ENCODE data around the gene RAB17.

The RAB17 gene

DNA sequence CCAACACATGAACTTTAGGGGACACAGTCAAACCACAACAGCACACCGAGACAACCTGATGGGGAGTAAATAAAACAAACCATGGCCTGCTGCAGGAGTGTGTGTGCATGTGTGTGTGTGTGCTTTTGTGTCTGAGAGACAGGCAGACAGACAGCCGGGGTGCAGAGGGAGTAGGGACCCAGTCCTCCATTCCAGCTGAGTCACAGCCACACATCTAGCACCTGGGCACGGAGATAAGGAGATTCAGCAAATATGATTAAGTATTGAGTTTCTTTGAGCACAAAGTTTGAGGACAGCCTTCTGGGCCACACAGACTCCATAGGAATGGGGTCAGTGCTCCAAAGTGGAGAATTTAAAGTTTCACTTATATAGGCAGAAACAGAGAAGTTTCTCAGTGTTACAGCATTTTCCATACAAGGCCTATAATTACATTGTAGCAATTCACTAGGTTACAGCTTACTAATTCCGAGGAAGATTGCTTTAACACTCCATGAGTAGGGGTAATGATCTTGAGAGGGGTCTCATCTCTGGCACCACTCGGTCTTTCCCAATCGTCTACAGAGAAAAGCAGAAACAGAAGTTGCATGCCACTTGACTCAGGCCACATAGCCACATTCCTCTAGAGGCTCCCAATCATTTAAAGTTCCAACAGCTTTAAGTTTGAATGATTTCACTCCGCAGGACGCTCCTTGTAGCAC is 55.0 kb downstream of the RAB17 start:
- no peak for DNase-seq

DNA sequence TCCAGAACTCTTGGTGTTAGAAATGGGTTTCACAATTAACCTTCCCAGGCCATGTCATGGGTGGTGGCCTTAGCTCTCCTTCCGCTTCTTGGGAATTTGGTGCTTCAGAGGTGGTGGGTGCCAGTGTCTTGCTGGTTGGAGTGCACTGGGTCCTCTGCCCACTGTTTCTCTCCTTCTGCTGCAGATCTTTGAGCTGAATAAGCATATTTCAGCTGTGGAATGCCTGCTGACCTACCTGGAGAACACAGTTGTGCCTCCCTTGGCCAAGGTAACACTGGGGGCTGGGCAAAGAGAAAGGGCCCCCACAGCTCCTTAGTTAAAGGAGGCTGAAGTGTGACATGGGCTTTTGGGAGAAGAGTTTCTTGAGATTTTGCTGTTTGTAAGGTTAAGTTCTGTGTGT is 56.2 kb downstream of the RAB17 start:
- DNase-seq, result no peak

DNA sequence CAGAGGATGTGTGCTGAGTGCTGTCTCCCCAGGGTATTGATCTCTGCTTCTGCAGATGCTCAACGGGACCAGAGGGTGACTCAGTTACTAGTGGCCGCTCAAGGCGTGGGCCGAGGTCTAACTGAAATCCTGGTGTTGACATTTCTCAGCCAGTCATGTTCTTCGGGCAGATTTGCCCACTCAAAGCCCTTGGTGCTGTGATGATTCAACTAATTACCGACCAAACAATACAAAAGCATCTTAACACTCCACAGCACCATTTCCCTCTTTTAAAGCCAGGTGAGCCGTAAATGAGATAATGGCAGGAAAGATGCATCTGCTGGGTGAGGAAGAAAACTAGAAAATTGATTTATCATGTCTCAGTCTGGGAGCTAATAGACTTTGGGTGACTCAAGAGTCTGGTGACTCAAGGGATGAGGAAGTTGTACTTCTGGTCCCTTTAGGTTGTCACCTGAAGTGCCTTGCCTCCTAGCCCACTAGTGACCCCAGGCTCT is 56.8 kb downstream of the RAB17 start:
- no peak for DNase-seq

DNA sequence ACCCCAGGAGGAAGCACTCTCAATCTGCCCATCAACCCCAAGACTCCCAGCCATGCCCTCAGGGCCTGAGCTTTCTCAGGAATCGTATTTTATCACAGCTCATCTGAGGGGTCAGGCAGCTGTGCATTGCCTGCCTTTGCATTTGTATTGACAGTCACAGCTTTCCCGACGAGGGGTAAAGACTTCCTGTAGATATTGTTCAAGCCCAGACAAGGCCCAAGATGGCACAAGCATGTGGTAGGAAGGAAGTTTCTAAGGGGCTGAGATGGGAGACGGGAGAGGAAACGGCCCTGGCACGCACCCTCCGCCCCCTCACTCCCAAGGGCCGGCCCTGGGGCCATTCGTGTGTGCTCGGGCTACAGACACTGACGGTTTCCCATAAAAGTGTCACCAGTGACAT is 58.4 kb downstream of the RAB17 start:
- no peak for DNase-seq

DNA sequence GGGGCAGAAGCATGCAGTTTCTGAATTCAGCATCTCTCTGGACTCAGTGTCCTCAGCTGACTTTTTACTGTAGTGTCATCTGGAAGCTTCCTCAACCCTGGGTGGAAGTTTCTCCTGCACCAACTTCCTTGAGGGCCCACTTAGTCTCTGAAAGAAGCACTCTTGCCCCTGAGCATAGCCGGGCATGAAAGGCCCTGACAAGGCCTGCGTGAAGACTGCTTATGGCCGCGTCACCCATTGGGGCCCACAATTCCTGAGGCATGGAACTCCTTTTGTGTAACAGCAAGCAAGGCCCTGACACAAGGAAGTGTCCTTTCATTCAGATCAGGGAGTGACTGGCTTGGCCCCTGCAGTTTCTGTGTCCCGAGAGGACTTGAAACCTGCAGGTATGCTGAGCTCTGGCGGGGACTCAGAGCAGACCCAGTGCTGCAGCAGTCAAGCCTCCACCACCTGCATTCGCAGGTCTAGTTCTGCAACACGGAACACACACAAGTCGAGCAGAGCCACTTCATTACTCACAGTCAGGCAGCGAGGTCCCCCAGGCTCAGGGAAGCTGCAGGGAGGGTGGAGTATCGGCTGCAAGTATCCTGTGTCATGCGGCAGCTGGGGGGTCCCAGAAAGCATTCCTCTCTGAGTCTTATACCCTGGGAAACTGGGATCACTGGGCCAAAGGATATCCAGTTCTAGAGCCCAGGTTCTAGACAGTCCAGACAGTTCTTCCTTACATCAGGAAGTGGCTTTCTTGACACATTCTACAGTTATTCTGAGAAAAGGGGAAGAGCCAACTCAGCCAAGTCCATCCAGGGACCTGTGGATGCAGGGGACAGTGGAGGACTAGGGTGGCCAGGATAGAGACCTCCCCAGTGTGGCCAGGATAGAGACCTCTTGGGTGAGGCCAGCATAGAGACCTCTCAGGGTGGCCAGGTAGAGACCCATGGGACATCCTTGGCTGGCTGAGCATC is 59.8 kb downstream of the RAB17 start:
- no peak for DNase-seq

DNA sequence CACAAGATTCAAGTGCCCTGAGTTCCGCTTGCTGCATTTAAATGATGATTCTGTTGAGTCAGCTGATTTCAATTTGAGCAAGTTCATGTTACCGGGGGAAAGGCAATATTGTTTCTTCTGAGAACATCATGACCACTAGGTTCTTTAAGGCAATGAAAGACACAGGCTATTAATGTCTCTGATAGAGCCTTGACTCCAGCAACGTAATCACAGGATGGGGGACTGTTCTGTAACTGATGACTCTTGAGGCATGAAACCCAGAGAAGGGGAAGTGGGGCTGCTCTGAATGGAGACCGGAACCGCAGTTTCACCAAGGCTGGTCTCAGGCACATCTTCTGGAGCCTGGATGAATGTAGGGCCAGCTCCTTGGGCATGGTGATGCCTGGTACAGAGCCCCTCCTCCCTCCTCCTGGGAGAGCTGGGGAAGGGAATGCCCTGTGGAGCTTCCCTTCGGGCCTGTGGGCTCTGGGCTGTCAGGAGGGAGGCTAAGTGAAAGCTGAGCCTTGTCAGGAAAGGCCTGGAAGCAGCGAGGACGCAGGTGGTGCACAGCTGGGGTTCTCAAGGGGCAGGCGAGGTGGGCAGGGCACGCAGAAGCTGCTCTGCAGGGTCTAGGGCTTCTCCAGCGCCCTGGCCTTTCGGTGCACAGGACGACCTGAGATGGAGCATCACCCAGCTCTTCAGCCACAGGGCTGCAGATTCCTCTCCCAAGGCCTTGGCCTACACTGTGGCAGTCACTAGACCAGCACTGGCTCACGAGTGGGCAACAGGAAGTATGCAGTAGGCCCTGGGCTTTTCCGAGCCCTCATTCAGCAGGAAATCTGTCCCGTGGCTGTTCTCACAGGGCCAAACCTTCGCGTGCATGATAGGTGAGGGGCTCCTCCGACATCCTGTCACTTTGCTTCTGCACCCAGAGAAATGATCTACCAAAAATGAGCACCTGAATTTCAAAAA is 60.8 kb downstream of the RAB17 start:
- DNase-seq, result no peak

DNA sequence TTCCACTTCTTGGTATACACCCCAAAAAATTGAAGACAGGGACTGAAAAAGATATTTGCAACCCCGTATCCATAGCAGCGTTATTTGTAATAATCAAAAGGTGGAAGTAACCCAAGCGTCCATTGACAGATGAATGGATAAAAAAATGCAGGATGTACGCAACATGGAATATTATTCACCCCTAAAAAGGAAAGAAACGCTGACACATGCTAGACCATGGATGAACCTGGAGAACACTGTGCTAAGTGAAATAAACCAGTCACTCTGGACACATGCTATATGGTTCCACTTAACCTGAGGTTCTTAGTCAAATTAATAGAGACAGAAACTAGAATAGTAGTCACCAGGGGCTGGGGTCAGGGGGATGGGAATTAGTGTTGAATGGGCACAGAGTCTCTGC is 62.8 kb downstream of the RAB17 start:
- DNase-seq, result no peak

DNA sequence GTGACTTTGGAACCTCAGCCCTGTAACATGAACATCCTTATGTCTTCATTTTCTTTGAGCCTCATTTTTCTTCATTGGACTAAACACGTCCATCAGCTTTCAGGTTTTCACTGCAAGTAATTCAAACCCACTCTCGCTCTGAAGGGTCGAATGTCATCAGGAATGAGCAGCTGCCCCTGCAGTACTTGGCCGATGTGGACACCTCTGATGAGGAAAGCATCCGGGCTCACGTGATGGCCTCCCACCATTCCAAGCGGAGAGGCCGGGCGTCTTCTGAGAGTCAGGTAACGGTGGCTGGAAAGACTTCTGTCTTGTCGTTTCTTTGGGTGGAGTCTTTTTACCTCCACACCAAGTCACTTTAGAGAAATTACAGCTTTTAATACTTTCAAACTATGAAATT is 63.3 kb downstream of the RAB17 start:
- no peak for DNase-seq

DNA sequence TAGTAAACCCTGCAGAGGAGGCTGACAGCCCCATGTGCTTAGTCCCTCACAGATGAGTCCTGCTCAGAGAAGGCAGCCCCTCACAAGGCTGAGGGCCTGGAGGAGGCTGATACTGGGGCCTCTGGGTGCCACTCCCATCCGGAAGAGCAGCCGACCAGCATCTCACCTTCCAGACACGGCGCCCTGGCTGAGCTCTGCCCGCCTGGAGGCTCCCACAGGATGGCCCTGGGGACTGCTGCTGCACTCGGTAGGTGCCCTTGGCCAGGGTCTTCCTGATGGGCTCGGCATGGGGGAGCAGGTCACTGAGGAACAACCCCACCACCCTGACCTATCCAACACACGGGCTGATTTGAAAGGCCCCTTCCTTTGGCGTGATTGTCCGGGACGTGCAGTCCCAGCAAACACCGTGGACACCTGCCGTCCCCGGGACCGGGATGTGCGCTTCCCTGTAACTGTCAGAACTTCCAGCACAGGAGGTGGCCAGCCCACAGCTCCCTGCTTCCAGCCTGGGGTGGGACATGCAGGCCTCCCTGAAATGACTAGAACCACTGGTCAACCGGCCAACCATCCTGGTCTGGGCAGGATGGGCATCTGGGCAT is 64.9 kb downstream of the RAB17 start:
- no peak for DNase-seq

DNA sequence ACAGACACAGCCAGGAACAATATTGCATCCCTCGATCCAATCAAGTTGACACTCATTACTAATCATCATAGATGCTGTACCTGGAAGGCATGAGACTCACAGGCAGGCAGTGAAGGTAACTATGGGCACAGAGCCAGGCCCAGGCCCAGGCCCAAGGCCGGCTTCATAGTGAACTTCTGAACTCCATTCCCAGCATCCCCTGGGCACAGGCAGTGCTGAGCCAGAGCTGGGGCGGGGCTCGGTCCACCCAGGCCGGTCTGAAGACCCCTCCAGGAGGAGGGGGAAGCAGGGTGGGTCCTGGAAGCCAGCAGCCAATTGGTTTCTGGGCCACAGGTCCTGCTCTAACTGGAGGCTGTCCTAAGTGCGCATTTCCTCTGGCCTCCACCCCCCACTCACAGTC is 65.9 kb downstream of the RAB17 start:
- DNase-seq, result no peak

Data from bone marrow (tissue), 2 donors.